ENCODE results near the gene PTTG1IP.

GRCh38 chr21:44835647-44835973 is 37.9 kb downstream of the PTTG1IP start:
- TF ChIP-seq EP300 (IDR thresholded peaks at IDR 0.05) (no peak), CTCF (IDR thresholded peaks at IDR 0.05) (no peak)

Data from stomach (tissue), 4 donors.